Stimulated activated effector memory CD8-positive, alpha-beta T cell treated with anti-CD3 and anti-CD28 coated beads, Interleukin-12 subunit alpha, Interleukin-12 subunit beta, amount 100 ng/mL, for 72 hours (primary cell): ENCODE results near the gene ZNF747.

Source experiments
- ATAC-seq: fragments of 150-1000 bp; cut with Tn5 transposase; 2 replicates; pipeline ENCODE4 v1.10.0; 2021
- DNase-seq, 2 donors: peaks; one replicate each; pipeline ENCODE4 v3.0.0; 2021 to 2022; ENCODE audit warnings: low spot score in 2 of 2
- H3K27ac Mint-ChIP-seq: one replicate; pipeline ENCODE4 v1.8.0; 2022; ENCODE audit warnings: mild to moderate bottlenecking, mixed read lengths
- H3K36me3 Mint-ChIP-seq: one replicate; pipeline ENCODE4 v1.8.0; 2022; ENCODE audit warnings: mild to moderate bottlenecking, mixed read lengths
- H3K4me1 Mint-ChIP-seq: one replicate; pipeline ENCODE4 v1.8.0; 2022; ENCODE audit warnings: mixed read lengths
- H3K4me3 Mint-ChIP-seq: one replicate; pipeline ENCODE4 v1.8.0; 2022; ENCODE audit warnings: mild to moderate bottlenecking, mixed read lengths
- H3K9me3 Mint-ChIP-seq: one replicate; pipeline ENCODE4 v1.8.0; 2022; ENCODE audit warnings: mixed read lengths

Gene ZNF747

DNA sequence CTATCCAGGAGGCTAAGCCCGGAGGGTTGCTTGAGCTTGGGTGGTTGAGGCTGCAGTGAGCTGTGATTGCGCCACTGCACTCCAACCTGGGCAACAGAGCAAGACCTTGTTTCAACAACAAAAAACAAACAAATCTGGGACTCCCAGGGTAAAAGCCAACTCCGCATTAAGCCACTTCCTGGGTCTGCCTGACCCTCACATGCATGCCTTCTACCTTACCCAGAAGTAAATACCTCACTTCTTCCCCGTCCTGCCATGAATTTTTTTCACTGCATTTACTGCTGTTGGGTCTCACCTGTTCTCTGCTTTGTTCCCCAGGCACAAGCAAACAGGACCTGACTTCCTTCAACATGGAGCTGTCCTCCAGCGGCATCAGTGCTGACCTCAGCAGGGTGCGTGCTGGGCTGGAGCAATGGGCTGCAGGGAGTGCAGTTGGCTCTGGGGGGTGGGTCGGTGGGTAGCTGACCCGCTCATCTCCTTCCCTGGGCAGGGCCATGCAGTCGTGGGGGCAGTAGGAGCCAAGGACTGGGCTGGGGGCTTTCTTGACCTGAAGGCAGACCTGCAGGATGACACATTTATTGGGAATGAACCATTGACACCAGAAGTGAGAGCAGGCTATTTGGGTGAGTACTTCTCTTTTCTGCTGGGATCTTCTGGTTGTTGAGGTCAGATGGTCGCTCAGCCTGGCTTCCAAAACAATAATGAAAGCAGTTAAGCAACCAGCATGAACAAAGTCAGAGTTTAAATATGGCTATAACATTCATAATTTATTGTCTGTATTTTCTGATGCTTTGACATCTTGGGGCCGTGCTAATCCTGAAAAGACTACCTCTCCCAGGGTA, 45.7 kb downstream of the ZNF747 start:
- peaks cover 53% of the 10 kb centered on the region for H3K4me1 Mint-ChIP-seq
- H3K4me3 Mint-ChIP-seq: no peak overlapping the region
- H3K9me3 Mint-ChIP-seq: no peaks in the 10 kb centered on the region
- H3K27ac Mint-ChIP-seq: peak overlapping the region; percentile 84
- peaks cover 100% of the 10 kb centered on the region for H3K36me3 Mint-ChIP-seq
- ATAC-seq: no peak
- no peak for DNase-seq

- Mint-ChIP-seq H3K27ac (peak overlapping the region; percentile 83), H3K4me3 (no peak overlapping the region), H3K9me3 (no peaks in the 10 kb centered on the region), H3K4me1 (peaks cover 58% of the 10 kb centered on the region), H3K36me3 (peaks cover 100% of the 10 kb centered on the region)
- no peak for DNase-seq
- ATAC-seq: no peak
These were observed 48.7 kb downstream of the ZNF747 start for GRCh38 chr16:30485818-30486436.

GRCh38 chr16:30484887-30485286, 49.8 kb downstream of the ZNF747 start:
- no peak for ATAC-seq
- peak overlapping the region; percentile 83 for H3K27ac Mint-ChIP-seq
- H3K9me3 Mint-ChIP-seq: no peaks in the 10 kb centered on the region
- DNase-seq: no peak
- H3K4me1 Mint-ChIP-seq: peaks cover 58% of the 10 kb centered on the region
- H3K36me3 Mint-ChIP-seq: peaks cover 100% of the 10 kb centered on the region
- H3K4me3 Mint-ChIP-seq: no peak overlapping the region

DNA sequence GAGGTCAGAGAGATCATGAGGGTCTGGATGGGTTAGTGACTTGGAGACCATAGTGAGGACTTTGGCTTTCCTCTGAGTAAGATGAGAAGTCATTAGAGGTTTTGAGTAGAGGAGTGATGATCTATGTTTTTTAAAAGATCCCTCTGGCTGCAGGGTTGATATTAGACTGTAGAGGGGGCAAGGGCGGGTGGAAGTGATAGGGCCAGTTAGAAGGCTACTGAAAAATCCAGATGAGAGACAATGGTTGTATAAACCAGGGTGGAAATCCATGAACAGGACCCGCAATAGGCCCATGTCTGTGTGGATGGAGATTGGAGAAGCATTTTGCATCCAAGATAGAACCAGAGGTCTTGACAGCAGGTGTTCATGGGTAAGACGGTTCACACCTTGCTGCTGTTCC, 52.3 kb downstream of the ZNF747 start:
- Mint-ChIP-seq H3K9me3 (no peaks in the 10 kb centered on the region), H3K36me3 (peaks cover 100% of the 10 kb centered on the region), H3K27ac (peak overlapping the region; percentile 78), H3K4me3 (no peak overlapping the region), H3K4me1 (peaks cover 60% of the 10 kb centered on the region)
- ATAC-seq (peak; percentile 76), DNase-seq (no peak)

DNA sequence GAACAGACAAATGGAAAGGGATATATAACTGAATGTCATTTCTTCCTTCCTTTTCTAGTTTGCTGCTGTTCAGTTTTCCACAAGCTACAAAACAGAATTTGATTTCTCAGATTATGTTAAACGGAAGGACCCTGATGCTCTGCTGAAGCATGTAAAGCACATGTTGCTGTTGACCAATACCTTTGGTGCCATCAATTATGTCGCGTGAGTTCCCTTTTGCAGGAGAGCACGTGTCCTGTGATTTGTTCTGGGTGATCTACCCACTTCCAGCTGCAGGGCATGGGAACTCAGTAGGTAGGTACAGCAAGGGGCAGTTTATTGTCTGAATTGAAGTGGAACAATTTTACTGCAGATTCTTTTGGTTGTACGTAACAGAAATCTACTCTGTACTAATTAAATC, 53.3 kb downstream of the ZNF747 start:
- ATAC-seq (no peak), DNase-seq (no peak)
- Mint-ChIP-seq H3K4me1 (peaks cover 63% of the 10 kb centered on the region), H3K9me3 (no peaks in the 10 kb centered on the region), H3K4me3 (no peak overlapping the region), H3K27ac (peak overlapping the region; percentile 78), H3K36me3 (peaks cover 100% of the 10 kb centered on the region)
